ENCODE results near the gene OXTR. TPM values are rescaled to one million over a fixed set of nuclear protein-coding genes. Genes with fewer than 3 reads are reported as not detected.

Gene OXTR
- total RNA-seq, 2 experiments from 2014 or later = 1.1 to 2.0 TPM

- H3K4me1 Mint-ChIP-seq (ENCODE audit: low read depth) = no peaks in the 10 kb centered on the region
- no peak overlapping the region for H3K27ac Mint-ChIP-seq
- H3K36me3 Mint-ChIP-seq (ENCODE audit: low read depth) = no peaks in the 10 kb centered on the region
- ATAC-seq (no peak), DNase-seq (no peak)
- H3K27me3 Mint-ChIP-seq = no peaks in the 10 kb centered on the region
- no peak for TF ChIP-seq CTCF (IDR thresholded peaks at IDR 0.05)
- CTCF ChIA-PET = no interaction called here
- intact Hi-C loops (cut with micrococcal nuclease) = no loop called here
- POLR2A ChIA-PET = no interaction called here
- H3K4me3 Mint-ChIP-seq = no peak overlapping the region
- H3K9me3 Mint-ChIP-seq = peaks cover 3% of the 10 kb centered on the region
Measured at GRCh38 chr3:8805774-8806173, 36.4 kb upstream of the OXTR start.

GRCh38 chr3:8802256-8802655 is 32.8 kb upstream of the OXTR start:
- ATAC-seq (no peak), DNase-seq (no peak)
- H3K4me1 Mint-ChIP-seq (ENCODE audit: low read depth) = no peaks in the 10 kb centered on the region
- peaks cover 8% of the 10 kb centered on the region for H3K9me3 Mint-ChIP-seq
- H3K36me3 Mint-ChIP-seq (ENCODE audit: low read depth) = peaks cover 2% of the 10 kb centered on the region
- no peak for TF ChIP-seq CTCF (IDR thresholded peaks at IDR 0.05)
- intact Hi-C loops (cut with micrococcal nuclease) = no loop called here
- ChIA-PET CTCF (interaction anchor here (1.2 kb wide), 1 partner anchor 33 kb away, joined by 3 read pairs; the partner anchor contains the start of gene OXTR), POLR2A (no interaction called here)
- H3K4me3 Mint-ChIP-seq = no peak overlapping the region
- H3K27me3 Mint-ChIP-seq = peaks cover 3% of the 10 kb centered on the region
- H3K27ac Mint-ChIP-seq = no peak overlapping the region

GRCh38 chr3:8800016-8800415 is 30.6 kb upstream of the OXTR start:
- CTCF ChIA-PET = no interaction called here
- intact Hi-C loops (cut with micrococcal nuclease) = no loop called here
- no peak for ATAC-seq

DNA sequence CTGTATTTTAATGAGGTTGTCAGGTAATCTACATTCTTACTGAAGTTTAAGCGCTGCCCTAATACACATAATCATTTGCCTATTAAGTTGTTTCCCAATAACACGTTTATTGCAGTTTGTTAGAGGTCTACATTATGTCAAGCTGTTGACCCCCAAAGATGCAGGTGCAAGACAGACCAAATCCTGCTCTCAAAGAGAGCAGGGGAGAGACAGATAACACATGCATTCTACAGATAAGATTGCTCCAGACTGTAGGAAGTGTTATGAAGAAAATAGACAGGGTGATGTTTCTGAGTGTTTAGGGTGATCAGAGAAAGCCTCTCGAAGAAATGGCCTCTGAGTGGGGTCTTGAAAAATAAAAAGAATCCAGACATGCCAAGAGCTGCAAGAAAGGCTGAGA is 24.8 kb upstream of the OXTR start:
- no peak for TF ChIP-seq CTCF (IDR thresholded peaks at IDR 0.05)

More at GRCh38 chr3:8800016-8800415, 30.6 kb upstream of the OXTR start:
- Mint-ChIP-seq H3K36me3 (ENCODE audit: low read depth) (peaks cover 4% of the 10 kb centered on the region), H3K9me3 (peaks cover 8% of the 10 kb centered on the region), H3K27me3 (peaks cover 3% of the 10 kb centered on the region), H3K4me1 (ENCODE audit: low read depth) (no peaks in the 10 kb centered on the region), H3K27ac (no peak overlapping the region), H3K4me3 (no peak overlapping the region)
- no peak for TF ChIP-seq CTCF (IDR thresholded peaks at IDR 0.05)
- POLR2A ChIA-PET = no interaction called here
- no peak for DNase-seq

DNA sequence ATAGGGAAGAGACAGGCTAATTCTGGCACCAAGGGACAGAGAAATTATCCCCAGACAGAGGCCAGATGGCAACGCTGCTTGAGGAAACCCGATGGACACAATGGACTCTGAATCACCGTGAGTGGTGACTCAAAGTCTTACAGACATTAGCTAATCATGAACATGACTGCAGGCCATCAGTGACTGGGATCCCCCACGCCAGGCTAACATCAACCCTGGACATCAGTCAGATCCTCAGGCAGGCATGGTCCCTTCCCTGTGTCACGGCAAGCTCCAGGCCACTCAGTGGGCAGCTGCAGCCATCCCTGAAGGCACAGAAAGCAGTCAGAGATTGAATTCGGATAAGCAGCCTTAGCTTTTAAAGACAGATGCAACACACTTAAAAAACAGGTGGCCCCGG is 23.8 kb upstream of the OXTR start:
- no peak for TF ChIP-seq CTCF (IDR thresholded peaks at IDR 0.05)
- peaks cover 8% of the 10 kb centered on the region for H3K9me3 Mint-ChIP-seq
- no peak overlapping the region for H3K27ac Mint-ChIP-seq
- peaks cover 2% of the 10 kb centered on the region for H3K36me3 Mint-ChIP-seq (ENCODE audit: low read depth)
- DNase-seq = no peak
- no peak for ATAC-seq
- ChIA-PET CTCF (no interaction called here), POLR2A (no interaction called here)
- intact Hi-C loops (cut with micrococcal nuclease) = no loop called here
- no peak overlapping the region for H3K4me3 Mint-ChIP-seq
- no peaks in the 10 kb centered on the region for H3K4me1 Mint-ChIP-seq (ENCODE audit: low read depth)
- no peaks in the 10 kb centered on the region for H3K27me3 Mint-ChIP-seq

More for the DNA sequence above, 24.8 kb upstream of the OXTR start:
- intact Hi-C loops (cut with micrococcal nuclease) = no loop called here
- ChIA-PET POLR2A (no interaction called here), CTCF (no interaction called here)
- peaks cover 2% of the 10 kb centered on the region for H3K36me3 Mint-ChIP-seq (ENCODE audit: low read depth)
- peaks cover 3% of the 10 kb centered on the region for H3K27me3 Mint-ChIP-seq
- H3K4me3 Mint-ChIP-seq = no peak overlapping the region
- ATAC-seq = no peak
- no peaks in the 10 kb centered on the region for H3K4me1 Mint-ChIP-seq (ENCODE audit: low read depth)
- H3K27ac Mint-ChIP-seq = no peak overlapping the region
- peaks cover 5% of the 10 kb centered on the region for H3K9me3 Mint-ChIP-seq
- DNase-seq = no peak
